Prostate gland (tissue), 2 donors: ENCODE results near the gene CLNK.

ENCODE experiments used
- POLR2AphosphoS5 ChIP-seq: sonication (generic); formaldehyde crosslinking; IDR thresholded peaks from one replicate; pipeline ENCODE4 v1.6.1; 2017; ENCODE audit warnings: antibody characterized with exemption
- TF ChIP-seq, protein P1 (sequence below), 4 experiments: fragments of 200-600 bp in 2 of 4; fragments of 450-650 bp in 2 of 4; sonication (generic) in 2 of 4; IDR thresholded peaks; 1 replicate in 3 of 4; 2 replicates in 1 of 4; pipeline ENCODE4 v1.5.1; 2016 to 2019; ENCODE audit warnings: antibody characterized with exemption in 4 of 4, mild to moderate bottlenecking in 2 of 4, moderate library complexity in 2 of 4

DNA sequence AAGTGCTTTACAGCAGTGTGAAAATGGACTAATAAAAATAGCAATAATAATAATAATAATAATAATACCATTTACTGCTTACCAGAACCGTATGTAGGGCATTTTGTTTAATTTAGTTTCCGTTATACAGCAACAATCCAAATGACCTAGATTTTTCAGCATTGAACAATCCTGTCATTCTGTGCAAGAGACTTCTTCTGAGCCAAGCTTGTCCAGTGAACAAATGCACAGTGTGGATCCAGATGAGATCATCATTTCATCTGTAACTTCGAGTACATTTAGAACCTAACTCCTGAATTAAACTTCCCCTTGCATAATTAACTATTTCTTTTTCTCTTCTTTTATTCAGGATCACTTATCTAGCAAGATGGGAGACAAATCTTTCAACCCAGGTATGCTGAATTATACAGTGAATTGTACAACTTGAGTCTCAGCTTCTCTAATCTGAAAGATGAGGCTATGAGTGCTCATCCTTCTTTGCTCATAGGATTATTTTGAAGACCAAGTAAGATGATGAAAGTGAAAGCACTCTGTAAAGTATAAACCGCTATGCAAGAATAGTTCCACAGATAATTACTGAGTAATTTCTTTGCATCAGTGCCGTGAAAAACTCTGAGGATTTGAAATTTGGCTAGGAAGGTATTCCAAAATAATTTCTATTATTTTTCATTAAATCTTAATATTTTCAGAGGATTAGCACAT, 6.6 kb downstream of the CLNK start:
- TF ChIP-seq, protein P1, sequence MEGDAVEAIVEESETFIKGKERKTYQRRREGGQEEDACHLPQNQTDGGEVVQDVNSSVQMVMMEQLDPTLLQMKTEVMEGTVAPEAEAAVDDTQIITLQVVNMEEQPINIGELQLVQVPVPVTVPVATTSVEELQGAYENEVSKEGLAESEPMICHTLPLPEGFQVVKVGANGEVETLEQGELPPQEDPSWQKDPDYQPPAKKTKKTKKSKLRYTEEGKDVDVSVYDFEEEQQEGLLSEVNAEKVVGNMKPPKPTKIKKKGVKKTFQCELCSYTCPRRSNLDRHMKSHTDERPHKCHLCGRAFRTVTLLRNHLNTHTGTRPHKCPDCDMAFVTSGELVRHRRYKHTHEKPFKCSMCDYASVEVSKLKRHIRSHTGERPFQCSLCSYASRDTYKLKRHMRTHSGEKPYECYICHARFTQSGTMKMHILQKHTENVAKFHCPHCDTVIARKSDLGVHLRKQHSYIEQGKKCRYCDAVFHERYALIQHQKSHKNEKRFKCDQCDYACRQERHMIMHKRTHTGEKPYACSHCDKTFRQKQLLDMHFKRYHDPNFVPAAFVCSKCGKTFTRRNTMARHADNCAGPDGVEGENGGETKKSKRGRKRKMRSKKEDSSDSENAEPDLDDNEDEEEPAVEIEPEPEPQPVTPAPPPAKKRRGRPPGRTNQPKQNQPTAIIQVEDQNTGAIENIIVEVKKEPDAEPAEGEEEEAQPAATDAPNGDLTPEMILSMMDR (IDR thresholded peaks at IDR 0.05) = no peak
- no peak for TF ChIP-seq POLR2AphosphoS5
